Stimulated activated CD4-positive, alpha-beta T cell treated with anti-CD3 and anti-CD28 coated beads, Interleukin-15, amount 100 ng/mL, for 24 hours (primary cell): ENCODE measurements around the gene CNTN4.

Source experiments
- DNase-seq: peaks from one replicate; pipeline ENCODE4 v3.0.0-alpha.2; 2020

The CNTN4 gene

GRCh38 chr3:2274526-2274925, 175.9 kb downstream of the CNTN4 start:
- DNase-seq = no peak

GRCh38 chr3:2283818-2284217, 185.2 kb downstream of the CNTN4 start:
- DNase-seq = no peak

GRCh38 chr3:2300938-2301337, 202.3 kb downstream of the CNTN4 start:
- no peak for DNase-seq

GRCh38 chr3:2301361-2301760, 202.7 kb downstream of the CNTN4 start:
- no peak for DNase-seq

- DNase-seq = no peak
Measured at GRCh38 chr3:2303566-2303965, 204.9 kb downstream of the CNTN4 start.

- no peak for DNase-seq
Measured at GRCh38 chr3:2311022-2311421, 212.4 kb downstream of the CNTN4 start.

GRCh38 chr3:2317521-2317920, 218.9 kb downstream of the CNTN4 start:
- DNase-seq = no peak

- no peak for DNase-seq
Measured at GRCh38 chr3:2334921-2335320, 236.3 kb downstream of the CNTN4 start.

GRCh38 chr3:2343031-2343682, 244.5 kb downstream of the CNTN4 start:
- DNase-seq = no peak

- no peak for DNase-seq
Measured at GRCh38 chr3:2352134-2352762, 253.6 kb downstream of the CNTN4 start.

GRCh38 chr3:2354702-2355101, 256.0 kb downstream of the CNTN4 start:
- no peak for DNase-seq

GRCh38 chr3:2356298-2356950, 257.8 kb downstream of the CNTN4 start:
- DNase-seq = no peak

- DNase-seq = no peak
Measured at GRCh38 chr3:2360815-2361214, 262.1 kb downstream of the CNTN4 start.

- no peak for DNase-seq
Measured at GRCh38 chr3:2362122-2362521, 263.5 kb downstream of the CNTN4 start.

GRCh38 chr3:2363854-2364253, 265.2 kb downstream of the CNTN4 start:
- no peak for DNase-seq

GRCh38 chr3:2370317-2370716, 271.7 kb downstream of the CNTN4 start:
- DNase-seq = no peak

- DNase-seq = no peak
Measured at GRCh38 chr3:2372306-2372705, 273.6 kb downstream of the CNTN4 start.

- DNase-seq = no peak
Measured at GRCh38 chr3:2375376-2375775, 276.7 kb downstream of the CNTN4 start.

GRCh38 chr3:2377281-2377680, 278.6 kb downstream of the CNTN4 start:
- DNase-seq = no peak

GRCh38 chr3:2390926-2391532, 292.4 kb downstream of the CNTN4 start:
- DNase-seq = no peak

GRCh38 chr3:2391896-2392295, 293.2 kb downstream of the CNTN4 start:
- no peak for DNase-seq

- no peak for DNase-seq
Measured at GRCh38 chr3:2392981-2393380, 294.3 kb downstream of the CNTN4 start.

GRCh38 chr3:2415083-2415482, 316.4 kb downstream of the CNTN4 start:
- DNase-seq = no peak

GRCh38 chr3:2420919-2421318, 322.3 kb downstream of the CNTN4 start:
- DNase-seq = no peak
